AG08396 (cell line): ENCODE data around the gene CTNNA3.

ENCODE experiments used
- DNase-seq: peaks from one replicate; pipeline ENCODE4 v3.0.0; 2012; ENCODE audit warnings: low spot score, mixed read lengths

The CTNNA3 gene

GRCh38 chr10:65931291-65932070 lies 1764.5 kb downstream of the CTNNA3 start:
- no peak for DNase-seq

DNA sequence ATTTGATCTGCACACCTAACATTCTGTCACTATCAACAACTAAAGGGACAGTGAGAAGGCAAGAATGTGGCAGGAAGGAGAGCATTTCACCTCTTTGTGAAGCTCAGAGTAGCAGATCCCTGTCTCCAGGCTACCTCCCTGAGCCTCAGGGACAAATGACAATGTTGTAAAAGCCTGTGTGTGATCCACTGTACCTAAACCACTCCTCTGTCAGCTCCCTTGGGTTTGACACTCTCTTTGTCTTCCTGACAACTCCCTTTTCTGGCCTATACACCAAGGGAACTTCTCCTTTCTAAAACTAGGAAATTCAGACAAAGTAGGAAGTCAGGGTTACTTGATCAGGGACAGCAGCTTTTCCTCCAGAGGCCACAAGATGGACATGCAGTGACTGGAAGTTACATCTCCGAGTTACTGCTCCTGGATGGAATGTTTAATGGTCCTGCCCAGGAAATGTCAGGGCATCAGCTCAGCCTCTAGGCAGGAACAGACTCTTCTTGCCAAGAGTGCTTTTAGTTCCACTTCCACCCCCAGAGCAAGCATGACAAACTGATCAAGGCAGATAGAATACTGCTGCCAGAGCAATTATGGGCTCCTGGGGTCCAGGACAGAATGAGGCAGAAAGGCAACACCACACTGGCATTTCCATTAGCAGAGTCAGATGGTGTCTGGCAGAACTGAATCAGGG lies 1784.7 kb downstream of the CTNNA3 start:
- no peak for DNase-seq

GRCh38 chr10:65910209-65910608 lies 1785.8 kb downstream of the CTNNA3 start:
- DNase-seq, result no peak

GRCh38 chr10:65907199-65907712 lies 1788.7 kb downstream of the CTNNA3 start:
- no peak for DNase-seq

GRCh38 chr10:65903620-65904019 lies 1792.4 kb downstream of the CTNNA3 start:
- DNase-seq, result no peak

DNA sequence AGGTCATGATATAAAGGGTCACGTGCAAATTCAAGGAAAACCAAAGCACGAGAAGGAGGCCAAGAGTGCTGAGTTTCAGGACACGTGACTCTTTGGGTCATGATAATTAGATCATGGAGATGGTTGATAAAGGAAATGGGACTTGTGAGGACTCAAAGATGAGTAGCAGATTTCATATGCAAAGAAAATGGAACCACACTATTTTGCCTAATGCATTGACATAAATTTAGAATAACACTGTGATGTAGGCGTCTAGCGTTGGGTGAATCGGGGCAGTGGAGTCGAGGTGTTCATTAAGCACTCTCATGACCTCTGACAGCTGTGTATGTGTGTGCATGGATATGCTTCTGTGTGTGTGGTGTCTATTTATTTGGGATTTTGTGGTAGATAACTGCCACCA lies 1795.7 kb downstream of the CTNNA3 start:
- no peak for DNase-seq

- no peak for DNase-seq
Observed at GRCh38 chr10:65898055-65898454, 1797.9 kb downstream of the CTNNA3 start.

- no peak for DNase-seq
Observed at GRCh38 chr10:65894961-65895360, 1801.0 kb downstream of the CTNNA3 start.

DNA sequence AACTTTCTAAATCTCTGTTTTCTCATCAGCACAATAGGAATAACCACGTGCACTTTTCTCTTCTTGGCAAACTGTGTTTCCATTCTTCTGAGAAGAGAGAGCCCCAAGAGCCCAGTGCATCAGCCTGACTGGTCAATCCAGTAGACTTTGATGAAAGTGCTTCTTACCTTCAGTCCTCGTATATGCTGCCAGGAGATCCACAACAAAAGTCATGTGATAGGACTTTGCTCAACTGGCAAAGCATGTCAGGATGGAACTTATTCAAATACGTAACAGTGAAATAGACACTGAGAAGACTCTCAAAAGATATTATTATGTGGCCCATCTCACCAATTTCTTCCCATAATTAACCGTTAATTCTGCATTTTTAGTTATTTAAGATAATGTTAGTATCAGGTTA lies 1801.6 kb downstream of the CTNNA3 start:
- no peak for DNase-seq

GRCh38 chr10:65893676-65894075 lies 1802.3 kb downstream of the CTNNA3 start:
- DNase-seq, result no peak

DNA sequence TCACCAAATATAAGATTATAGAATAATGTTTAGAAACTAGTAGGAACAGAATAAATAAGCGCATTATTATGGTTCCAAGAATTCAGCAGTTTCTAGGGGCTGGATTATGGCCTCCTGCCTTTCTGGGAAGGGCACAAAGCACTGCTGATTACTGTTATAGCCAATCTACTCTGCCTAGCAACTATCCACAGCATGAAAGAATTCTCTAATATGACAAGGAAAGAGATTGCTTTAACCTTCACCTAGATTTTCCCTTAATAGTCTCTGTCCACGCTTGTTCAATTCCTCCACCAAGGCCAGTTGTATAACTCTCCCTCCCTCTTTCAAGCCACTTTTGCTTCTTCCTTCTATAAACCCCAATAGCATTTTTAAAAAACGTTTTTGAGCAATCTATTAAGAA lies 1803.7 kb downstream of the CTNNA3 start:
- DNase-seq, result no peak

- DNase-seq, result no peak
Observed at GRCh38 chr10:65891073-65891981, 1804.7 kb downstream of the CTNNA3 start.

GRCh38 chr10:65864529-65864928 lies 1831.5 kb downstream of the CTNNA3 start:
- DNase-seq, result no peak

GRCh38 chr10:65864036-65864435 lies 1832.0 kb downstream of the CTNNA3 start:
- DNase-seq, result no peak
